Occipital lobe (tissue), 2 donors: Measurements from ENCODE around the gene TUT1. TPM values are rescaled to one million over a fixed set of nuclear protein-coding genes. Genes with fewer than 3 reads are reported as not detected.
"Not testable (repeated sequence)": the region's sequence is repeated elsewhere in the genome, so short reads cannot be mapped to it uniquely, and the experiment has no call there.

ENCODE experiments used
- DNase-seq: peaks from one replicate; lab custom pipeline; 2025; lab: John Stamatoyannopoulos, UW
- total RNA-seq: library from RNA; depleted of rRNA; stranded (reverse); fragments of >200 nt; gene quantifications from one replicate; pipeline ENCODE4 v1.2.3, GENCODE V29; 2014

Gene TUT1
- total RNA-seq, 1 donor from 2014 or later, result 4.5 TPM

GRCh38 chr11:62605467-62605866 lies 14.1 kb upstream of the TUT1 start:
- no peak for DNase-seq

GRCh38 chr11:62604460-62605120 lies 13.3 kb upstream of the TUT1 start:
- DNase-seq, result no peak

GRCh38 chr11:62603776-62604299 lies 12.5 kb upstream of the TUT1 start:
- no peak for DNase-seq

GRCh38 chr11:62603072-62603408 lies 11.7 kb upstream of the TUT1 start:
- no peak for DNase-seq

- peak; percentile 63 for DNase-seq
Observed at GRCh38 chr11:62602141-62603071, 11.1 kb upstream of the TUT1 start.

GRCh38 chr11:62601372-62602140 lies 10.2 kb upstream of the TUT1 start, which contains the start of gene MTA2:
TSS of gene MTA2 (minus strand) at chr11:62601865. CDS start at chr11:62601450, 415 bp downstream.
- DNase-seq, result peak; percentile 97

- DNase-seq, result no peak
Observed at GRCh38 chr11:62601122-62601371, 9.7 kb upstream of the TUT1 start.

- no peak for DNase-seq
Observed at GRCh38 chr11:62600367-62601121, 9.2 kb upstream of the TUT1 start.

- no peak for DNase-seq
Observed at GRCh38 chr11:62599901-62600300, 8.6 kb upstream of the TUT1 start.

- peak; percentile 85 for DNase-seq
Observed at GRCh38 chr11:62599069-62599696, 7.9 kb upstream of the TUT1 start.

GRCh38 chr11:62595124-62595523 lies 3.8 kb upstream of the TUT1 start:
- DNase-seq, result no peak

- peak; percentile 39 for DNase-seq
Observed at GRCh38 chr11:62593434-62594044, 2.2 kb upstream of the TUT1 start.

GRCh38 chr11:62592989-62593421 lies 1.7 kb upstream of the TUT1 start:
- no peak for DNase-seq

GRCh38 chr11:62592146-62592815 lies 958 bp upstream of the TUT1 start:
- no peak for DNase-seq

- no peak for DNase-seq
Observed at GRCh38 chr11:62588966-62589637, 2.2 kb downstream of the TUT1 start.

- not testable (repeated sequence) for DNase-seq
Observed at GRCh38 chr11:62585356-62585755, 6.0 kb downstream of the TUT1 start.

- not testable (repeated sequence) for DNase-seq
Observed at GRCh38 chr11:62581735-62582134, 9.6 kb downstream of the TUT1 start.

GRCh38 chr11:62580959-62581715 lies 10.2 kb downstream of the TUT1 start:
- DNase-seq, result no peak
